Nephron (organoid): ENCODE data around the gene SRGAP3.

Source experiments
- H3K27ac Mint-ChIP-seq, 3 experiments: 2 replicates each; pipeline ENCODE4 v1.8.0; 2020; ENCODE audit warnings: mixed read lengths in 3 of 3, mild to moderate bottlenecking in 2 of 3, moderate library complexity in 1 of 3
- H3K27me3 Mint-ChIP-seq: 2 replicates; pipeline ENCODE4 v1.8.0; 2021; ENCODE audit warnings: low read depth, mild to moderate bottlenecking, moderate library complexity, mixed read lengths
- H3K36me3 Mint-ChIP-seq: 2 replicates; pipeline ENCODE4 v1.8.0; 2020; ENCODE audit warnings: low read depth, mixed read lengths
- H3K4me1 Mint-ChIP-seq: 2 replicates; pipeline ENCODE4 v1.8.0; 2020; ENCODE audit warnings: mixed read lengths
- H3K4me3 Mint-ChIP-seq, 3 experiments: 2 replicates each; pipeline ENCODE4 v1.8.0; 2020; ENCODE audit warnings: mild to moderate bottlenecking in 3 of 3, mixed read lengths in 3 of 3, moderate library complexity in 2 of 3
- H3K9me3 Mint-ChIP-seq: 2 replicates; pipeline ENCODE4 v1.8.0; 2020; ENCODE audit warnings: mixed read lengths
- CTCF ChIP-seq, 3 experiments: fragments of 200-600 bp; sonication (generic); IDR thresholded peaks; one replicate each; pipeline ENCODE4 v1.5.0; 2021; ENCODE audit warnings: antibody characterized with exemption in 3 of 3; ENCODE audit not compliant: unreplicated experiment in 3 of 3

The SRGAP3 gene

GRCh38 chr3:9064251-9064650 is 185.2 kb downstream of the SRGAP3 start:
- peaks cover 4% of the 10 kb centered on the region for H3K27me3 Mint-ChIP-seq
- H3K4me3 Mint-ChIP-seq = no peak overlapping the region
- no peak overlapping the region for H3K27ac Mint-ChIP-seq
- H3K36me3 Mint-ChIP-seq = peaks cover 43% of the 10 kb centered on the region
- TF ChIP-seq CTCF (IDR thresholded peaks at IDR 0.05; ENCODE audit: unreplicated experiment in 3 of 3) = no peak
- H3K4me1 Mint-ChIP-seq = peaks cover 20% of the 10 kb centered on the region
- H3K9me3 Mint-ChIP-seq = peaks cover 3% of the 10 kb centered on the region

GRCh38 chr3:9062570-9062969 is 186.9 kb downstream of the SRGAP3 start:
- H3K4me3 Mint-ChIP-seq = no peak overlapping the region
- H3K36me3 Mint-ChIP-seq = peaks cover 55% of the 10 kb centered on the region
- no peak for TF ChIP-seq CTCF (IDR thresholded peaks at IDR 0.05; ENCODE audit: unreplicated experiment in 3 of 3)
- H3K27me3 Mint-ChIP-seq = peaks cover 4% of the 10 kb centered on the region
- H3K9me3 Mint-ChIP-seq = peaks cover 3% of the 10 kb centered on the region
- no peak overlapping the region for H3K27ac Mint-ChIP-seq
- peaks cover 20% of the 10 kb centered on the region for H3K4me1 Mint-ChIP-seq

- H3K27me3 Mint-ChIP-seq = peaks cover 4% of the 10 kb centered on the region
- peaks cover 20% of the 10 kb centered on the region for H3K4me1 Mint-ChIP-seq
- no peak overlapping the region for H3K27ac Mint-ChIP-seq
- peaks cover 60% of the 10 kb centered on the region for H3K36me3 Mint-ChIP-seq
- no peak for TF ChIP-seq CTCF (IDR thresholded peaks at IDR 0.05; ENCODE audit: unreplicated experiment in 3 of 3)
- H3K9me3 Mint-ChIP-seq = peaks cover 3% of the 10 kb centered on the region
- no peak overlapping the region for H3K4me3 Mint-ChIP-seq
These were observed 187.8 kb downstream of the SRGAP3 start for GRCh38 chr3:9061634-9062033.

DNA sequence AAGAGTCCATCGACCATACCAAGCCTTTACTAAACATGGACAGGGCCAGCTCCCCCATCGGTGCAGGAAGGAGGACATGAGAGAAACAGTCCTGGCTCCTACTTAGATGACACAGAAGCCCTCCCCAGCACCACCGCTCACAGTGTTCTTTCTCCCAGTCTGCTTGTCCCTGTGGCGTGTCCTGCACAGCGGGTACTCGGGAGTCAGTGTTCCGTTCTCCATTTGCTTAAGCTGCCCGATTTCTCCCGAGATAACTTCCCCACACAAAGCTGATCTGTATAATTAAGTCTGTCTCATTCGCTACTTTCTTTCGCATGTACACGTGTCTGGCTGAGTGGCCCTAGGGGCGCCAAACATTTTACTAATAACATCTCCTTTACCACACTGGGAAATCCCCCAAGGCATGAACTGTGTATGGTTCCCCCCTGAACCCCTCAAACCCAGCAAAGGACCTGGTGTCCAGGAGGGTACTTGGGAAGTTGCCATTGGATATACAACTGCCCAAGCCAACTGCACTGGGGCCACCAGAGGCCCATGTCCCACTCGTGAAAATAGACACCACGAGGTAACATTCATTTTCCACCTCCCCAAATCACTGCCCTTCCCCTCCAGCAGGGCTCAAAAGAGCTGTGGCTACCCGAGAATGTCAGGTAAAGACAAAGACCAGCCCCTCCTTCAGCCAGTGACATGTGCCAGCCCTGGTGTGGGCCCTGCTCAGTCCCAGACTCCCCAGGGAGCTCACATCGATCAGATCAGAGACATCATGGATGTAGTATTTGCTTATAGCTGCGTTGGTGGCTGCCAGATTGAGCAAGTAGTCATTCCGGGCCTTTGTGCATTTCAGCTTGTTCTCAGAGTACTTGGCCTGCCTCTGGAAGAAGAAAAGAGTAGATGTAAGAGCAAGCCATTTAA is 189.7 kb downstream of the SRGAP3 start:
- H3K36me3 Mint-ChIP-seq = peaks cover 75% of the 10 kb centered on the region
- H3K9me3 Mint-ChIP-seq = peaks cover 3% of the 10 kb centered on the region
- peaks cover 5% of the 10 kb centered on the region for H3K4me1 Mint-ChIP-seq
- H3K4me3 Mint-ChIP-seq = no peak overlapping the region
- peaks cover 4% of the 10 kb centered on the region for H3K27me3 Mint-ChIP-seq
- H3K27ac Mint-ChIP-seq = no peak overlapping the region
- TF ChIP-seq CTCF (IDR thresholded peaks at IDR 0.05; ENCODE audit: unreplicated experiment in 3 of 3) = no peak

DNA sequence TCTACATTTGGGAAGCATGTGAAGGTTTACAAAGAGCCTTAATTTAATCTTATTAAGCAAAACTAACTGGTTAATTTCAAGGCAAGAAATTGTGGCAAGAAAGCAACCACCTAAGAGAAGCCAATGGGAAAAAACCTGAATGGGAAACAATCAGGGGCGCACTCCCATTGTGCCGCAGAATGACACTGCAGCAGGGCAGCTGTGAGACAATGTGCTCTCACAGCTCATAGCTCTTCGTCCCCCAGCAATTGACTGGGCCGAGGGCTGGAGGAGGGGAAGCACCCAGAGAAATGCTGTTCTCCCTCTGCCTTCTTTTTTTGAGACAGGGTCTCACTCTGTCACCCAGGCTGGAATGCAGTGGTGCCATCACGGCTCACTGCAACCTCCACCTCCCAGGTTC is 192.9 kb downstream of the SRGAP3 start:
- peaks cover 74% of the 10 kb centered on the region for H3K36me3 Mint-ChIP-seq
- peaks cover 2% of the 10 kb centered on the region for H3K9me3 Mint-ChIP-seq
- no peak for TF ChIP-seq CTCF (IDR thresholded peaks at IDR 0.05; ENCODE audit: unreplicated experiment in 3 of 3)
- H3K4me3 Mint-ChIP-seq = no peak overlapping the region
- no peaks in the 10 kb centered on the region for H3K27me3 Mint-ChIP-seq
- no peaks in the 10 kb centered on the region for H3K4me1 Mint-ChIP-seq
- no peak overlapping the region for H3K27ac Mint-ChIP-seq
